Stomach smooth muscle (tissue), 2 donors: Measurements from ENCODE around the gene NFYC.

Experiments
- H3K27ac ChIP-seq: one replicate; pipeline ENCODE4 v1.7.0; 2013; ENCODE audit warnings: mild to moderate bottlenecking, low read length, inconsistent platforms
- H3K27me3 ChIP-seq, 2 donors: one replicate each; pipeline ENCODE4 v1.7.0; 2013; ENCODE audit warnings: low read length in 2 of 2; ENCODE audit not compliant: insufficient read depth in 2 of 2, control insufficient read depth in 1 of 2
- H3K36me3 ChIP-seq, 2 donors: one replicate each; pipeline ENCODE4 v1.7.0; 2013; ENCODE audit warnings: low read length in 2 of 2; ENCODE audit not compliant: control insufficient read depth in 2 of 2, insufficient read depth in 2 of 2
- H3K4me1 ChIP-seq: one replicate; pipeline ENCODE4 v1.7.0; 2013; ENCODE audit warnings: low read length; ENCODE audit not compliant: control insufficient read depth, insufficient read depth
- H3K4me3 ChIP-seq, 2 donors: one replicate each; pipeline ENCODE4 v1.7.0; 2013; ENCODE audit warnings: low read length in 2 of 2
- H3K9ac ChIP-seq, 2 donors: one replicate each; pipeline ENCODE4 v1.7.0; 2013; ENCODE audit warnings: low read length in 2 of 2, mild to moderate bottlenecking in 1 of 2
- H3K9me3 ChIP-seq, 2 donors: one replicate each; pipeline ENCODE4 v1.7.0; 2013; ENCODE audit warnings: low read length in 2 of 2; ENCODE audit not compliant: control insufficient read depth in 2 of 2
- donor health status: healthy.
- donor health status: Pancreatic carcinoma.

NFYC gene

DNA sequence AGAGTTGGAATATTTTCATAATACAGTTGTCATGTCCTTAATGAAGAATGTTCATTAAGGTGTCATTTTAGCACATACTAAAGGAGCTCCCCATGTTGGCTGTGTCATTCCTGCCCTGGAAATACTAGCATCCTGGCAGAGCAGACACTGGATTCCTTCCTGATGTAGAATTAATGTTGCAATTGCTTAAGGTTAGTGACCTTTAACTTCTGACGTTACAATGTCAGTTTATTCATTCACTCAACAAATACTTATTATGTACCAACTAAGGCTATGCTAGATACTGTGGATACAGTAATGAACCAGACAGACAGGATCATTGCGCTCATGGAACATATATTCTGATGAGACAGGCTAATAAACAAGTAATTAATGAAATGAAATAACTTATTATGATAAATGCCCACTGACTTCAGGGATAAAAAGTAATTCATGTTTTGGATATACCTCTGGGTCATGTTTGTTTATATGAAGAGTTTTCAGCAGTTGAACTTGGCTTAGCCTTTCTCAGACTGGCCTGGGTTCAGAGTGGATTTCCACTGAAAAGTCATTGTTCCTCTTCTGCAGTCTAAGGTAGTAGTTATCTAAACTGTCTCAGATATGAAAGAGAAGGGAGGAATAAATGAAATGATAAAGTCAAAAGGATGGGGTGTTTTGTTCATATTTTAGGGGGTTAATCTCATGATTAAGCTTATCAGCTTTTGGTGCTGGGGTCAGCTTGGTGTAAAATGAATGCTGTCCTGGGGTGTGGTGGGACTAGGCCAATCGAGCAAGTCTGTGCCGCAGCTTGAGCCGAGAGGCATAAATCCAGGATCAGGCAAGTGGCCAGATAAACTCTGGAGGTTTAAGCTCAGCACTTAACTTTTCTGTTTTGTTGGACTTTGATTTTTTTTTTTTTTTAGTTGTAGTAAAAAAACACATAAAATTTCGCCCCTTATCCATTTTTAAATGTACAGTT is 48.8 kb downstream of the NFYC start:
- Histone ChIP-seq H3K27ac (peak overlapping the region; percentile 33), H3K4me3 (peak overlapping the region in 1 of 2 donors; percentile 28)

GRCh38 chr1:40740997-40741736 is 49.7 kb downstream of the NFYC start:
- Histone ChIP-seq H3K4me1 (peaks cover 12% of the 10 kb centered on the region), H3K27me3 (no peaks in the 10 kb centered on the region), H3K9ac (no peak overlapping the region), H3K4me3 (no peak overlapping the region), H3K36me3 (peaks cover 15 to 18% of the 10 kb centered on the region in 2 donors), H3K9me3 (no peaks in the 10 kb centered on the region), H3K27ac (no peak overlapping the region)

More for the DNA sequence above, 48.8 kb downstream of the NFYC start:
- Histone ChIP-seq H3K9ac (no peak overlapping the region), H3K27me3 (no peaks in the 10 kb centered on the region), H3K9me3 (no peaks in the 10 kb centered on the region), H3K4me1 (peaks cover 10% of the 10 kb centered on the region), H3K36me3 (peaks cover 15 to 18% of the 10 kb centered on the region in 2 donors)

DNA sequence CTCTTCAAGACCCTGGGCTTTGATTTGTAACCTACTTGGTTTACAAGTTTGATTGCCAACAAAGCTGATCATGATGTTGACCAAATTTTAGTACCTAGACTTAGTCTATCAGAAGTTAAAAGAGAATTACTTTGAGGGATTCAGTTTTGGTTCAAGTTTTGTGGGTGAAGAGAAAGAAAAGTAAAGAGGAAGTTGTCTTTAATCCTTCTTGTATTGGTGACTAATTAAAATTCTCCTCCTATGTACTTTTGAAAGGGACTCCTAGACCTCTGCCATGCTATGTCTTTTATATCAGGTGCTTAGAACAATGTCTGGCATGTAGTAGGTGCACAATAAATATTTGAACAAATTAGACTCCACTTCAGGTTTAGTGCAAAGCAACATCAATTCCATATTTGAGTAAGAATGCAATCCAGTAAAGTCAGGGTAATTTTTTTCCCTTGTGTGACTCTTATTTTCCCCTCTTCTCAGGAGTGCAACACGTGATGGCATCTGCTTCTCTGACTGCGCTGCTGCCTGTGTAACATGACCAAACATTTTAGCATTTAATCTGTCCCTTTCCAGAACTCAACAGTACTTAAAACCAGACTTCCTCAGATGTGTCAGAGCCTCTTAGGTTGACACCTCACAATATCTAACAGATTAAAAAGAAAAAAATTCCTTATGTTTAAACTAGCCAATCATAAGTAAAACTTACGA is 51.0 kb downstream of the NFYC start:
- Histone ChIP-seq H3K4me3 (no peak overlapping the region), H3K27me3 (no peaks in the 10 kb centered on the region), H3K27ac (no peak overlapping the region), H3K9me3 (no peaks in the 10 kb centered on the region), H3K9ac (no peak overlapping the region), H3K4me1 (peaks cover 8% of the 10 kb centered on the region), H3K36me3 (peaks cover 15 to 18% of the 10 kb centered on the region in 2 donors)

- Histone ChIP-seq H3K27me3 (no peaks in the 10 kb centered on the region), H3K4me1 (peaks cover 8% of the 10 kb centered on the region), H3K4me3 (no peak overlapping the region), H3K9me3 (no peaks in the 10 kb centered on the region), H3K36me3 (peaks cover 20 to 23% of the 10 kb centered on the region in 2 donors), H3K9ac (no peak overlapping the region), H3K27ac (no peak overlapping the region)
Measured at GRCh38 chr1:40743452-40743851, 51.9 kb downstream of the NFYC start.

GRCh38 chr1:40743860-40744259 is 52.4 kb downstream of the NFYC start:
- H3K9ac ChIP-seq = no peak overlapping the region
- H3K4me3 ChIP-seq = no peak overlapping the region
- H3K27me3 ChIP-seq = no peaks in the 10 kb centered on the region
- no peaks in the 10 kb centered on the region for H3K9me3 ChIP-seq
- H3K36me3 ChIP-seq = peaks cover 21 to 27% of the 10 kb centered on the region in 2 donors
- H3K4me1 ChIP-seq = peaks cover 8% of the 10 kb centered on the region
- H3K27ac ChIP-seq = no peak overlapping the region

DNA sequence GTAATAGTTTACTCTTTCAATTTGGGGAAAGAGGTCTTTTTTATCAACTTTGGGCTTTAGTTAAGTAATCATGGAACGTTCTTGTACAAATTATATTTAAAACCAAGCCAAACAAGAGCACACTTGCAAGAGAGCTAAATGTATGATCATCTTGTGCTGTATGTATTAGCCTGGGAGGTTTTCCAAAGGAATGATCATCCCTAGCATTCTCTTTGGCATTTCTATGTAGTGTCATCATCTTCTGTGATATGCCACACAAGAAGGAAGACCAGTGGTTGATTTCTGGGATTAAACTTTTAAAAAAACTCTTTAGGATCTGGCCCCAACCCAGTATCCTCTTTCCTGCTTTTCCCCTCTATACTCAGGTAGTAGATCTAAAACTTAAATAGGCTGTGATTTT is 53.7 kb downstream of the NFYC start:
- Histone ChIP-seq H3K4me1 (peaks cover 6% of the 10 kb centered on the region), H3K36me3 (peaks cover 26 to 30% of the 10 kb centered on the region in 2 donors), H3K27ac (no peak overlapping the region)

DNA sequence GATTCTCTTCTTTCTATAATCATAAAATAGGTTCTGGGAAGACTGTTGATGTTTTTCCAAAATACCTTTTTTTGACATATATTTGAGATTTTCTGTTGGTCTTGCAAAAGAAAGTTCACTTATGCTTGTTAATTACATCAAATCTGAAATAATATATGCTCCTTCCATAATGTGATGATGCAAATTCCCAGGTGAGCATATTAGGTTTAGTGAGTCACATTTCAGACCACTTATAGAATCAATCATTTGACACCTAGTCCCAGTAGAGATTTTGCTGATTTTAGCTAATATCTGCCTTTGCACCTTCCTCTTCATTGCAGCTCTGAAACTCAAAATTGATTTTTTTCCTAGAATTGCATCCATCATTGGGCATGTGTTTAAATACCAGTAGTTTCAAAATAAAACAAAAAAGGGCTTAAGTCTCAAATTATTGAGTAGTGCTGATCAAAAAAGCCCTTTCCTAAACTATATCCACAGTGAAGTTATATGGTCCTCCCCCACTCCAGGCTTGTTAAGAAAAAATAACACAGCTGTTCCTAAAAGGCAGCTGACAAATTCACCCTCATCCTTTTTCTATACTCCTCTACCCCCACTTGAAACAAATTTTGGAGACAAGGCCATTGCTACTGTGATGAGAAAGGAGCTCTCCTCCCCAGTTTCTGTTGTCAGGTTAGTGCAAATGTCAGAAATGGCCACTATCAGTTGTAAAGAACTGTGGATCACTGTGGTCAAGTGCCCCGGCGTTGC is 55.0 kb downstream of the NFYC start:
- no peak overlapping the region for H3K9ac ChIP-seq
- no peaks in the 10 kb centered on the region for H3K9me3 ChIP-seq
- H3K4me1 ChIP-seq = peaks cover 6% of the 10 kb centered on the region
- H3K36me3 ChIP-seq = peaks cover 27 to 30% of the 10 kb centered on the region in 2 donors
- no peaks in the 10 kb centered on the region for H3K27me3 ChIP-seq
- H3K4me3 ChIP-seq = no peak overlapping the region
- no peak overlapping the region for H3K27ac ChIP-seq

More for the DNA sequence above, 53.7 kb downstream of the NFYC start:
- H3K4me3 ChIP-seq = no peak overlapping the region
- no peaks in the 10 kb centered on the region for H3K27me3 ChIP-seq
- no peaks in the 10 kb centered on the region for H3K9me3 ChIP-seq
- no peak overlapping the region for H3K9ac ChIP-seq

- Histone ChIP-seq H3K4me3 (no peak overlapping the region), H3K4me1 (peaks cover 9% of the 10 kb centered on the region), H3K9ac (no peak overlapping the region), H3K36me3 (peaks cover 30 to 37% of the 10 kb centered on the region in 2 donors), H3K27ac (no peak overlapping the region), H3K9me3 (no peaks in the 10 kb centered on the region), H3K27me3 (no peaks in the 10 kb centered on the region)
Measured at GRCh38 chr1:40748841-40749718, 57.6 kb downstream of the NFYC start.

GRCh38 chr1:40749817-40750216 is 58.3 kb downstream of the NFYC start:
- Histone ChIP-seq H3K36me3 (peaks cover 36 to 41% of the 10 kb centered on the region in 2 donors), H3K9ac (no peak overlapping the region)

More at GRCh38 chr1:40749817-40750216, 58.3 kb downstream of the NFYC start:
- H3K27me3 ChIP-seq = no peaks in the 10 kb centered on the region
- H3K9me3 ChIP-seq = no peaks in the 10 kb centered on the region
- no peak overlapping the region for H3K4me3 ChIP-seq
- H3K4me1 ChIP-seq = peaks cover 13% of the 10 kb centered on the region
- no peak overlapping the region for H3K27ac ChIP-seq
